HEK293 (cell line): ENCODE results near the gene COQ10A.

Experiments used
- CTCF ChIA-PET: fragments of 350-600 bp; formaldehyde crosslinking; extraction: SDS; loops from one replicate; lab custom pipeline; 2021; ENCODE audit warnings: antibody characterized with exemption; lab: Yijun Ruan, JAX
- POLR2A ChIA-PET: fragments of 300-600 bp; formaldehyde crosslinking; extraction: SDS; loops from one replicate; lab custom pipeline; 2020; ENCODE audit warnings: antibody characterized with exemption, inconsistent platforms; lab: Yijun Ruan, JAX
- H3K27ac ChIP-seq: fragments of 200-500 bp; sonication (Bioruptor generic); 2 replicates; pipeline ENCODE4 v1.5.1; 2014; ENCODE audit warnings: low read depth, low read length, control low read depth, inconsistent platforms; ENCODE audit errors: extremely low read depth
- H3K36me3 ChIP-seq, 2 experiments: fragments of 200-500 bp in 1 of 2; sonication (Bioruptor generic) in 1 of 2; 1 replicate in 1 of 2; 2 replicates in 1 of 2; pipeline ENCODE4 v1.5.1; 2014 to 2017; ENCODE audit warnings: inconsistent platforms in 2 of 2, low read length in 2 of 2; ENCODE audit not compliant: control insufficient read depth in 2 of 2, insufficient read depth in 1 of 2
- H3K4me1 ChIP-seq: fragments of 200-500 bp; sonication (Bioruptor generic); 2 replicates; pipeline ENCODE4 v1.5.1; 2014; ENCODE audit warnings: mild to moderate bottlenecking, low read length, inconsistent platforms; ENCODE audit not compliant: control insufficient read depth, insufficient read depth
- H3K4me3 ChIP-seq: 2 replicates; pipeline ENCODE4 v1.5.1; 2011; ENCODE audit warnings: low read depth, mild to moderate bottlenecking, control low read depth, low read length, moderate library complexity
- H3K9me3 ChIP-seq: fragments of 200-500 bp; sonication (Bioruptor generic); 2 replicates; pipeline ENCODE4 v1.5.1; 2014; ENCODE audit warnings: low read depth, low read length, inconsistent platforms; ENCODE audit not compliant: control insufficient read depth, insufficient read depth
- HIC1 ChIP-seq: fragments of 450-650 bp; formaldehyde crosslinking; IDR thresholded peaks from 2 replicates; pipeline ENCODE4 v1.5.1; 2016; ENCODE audit warnings: missing biosample characterization, missing genetic modification characterization
- IKZF3 ChIP-seq: fragments of 450-650 bp; IDR thresholded peaks from 2 replicates; pipeline ENCODE4 v1.5.0; 2018; ENCODE audit warnings: missing biosample characterization, mild to moderate bottlenecking, missing genetic modification characterization, moderate library complexity
- KLF10 ChIP-seq: fragments of 450-650 bp; IDR thresholded peaks from 2 replicates; pipeline ENCODE4 v1.5.1; 2018; ENCODE audit warnings: missing biosample characterization, mild to moderate bottlenecking, missing genetic modification characterization
- KLF17 ChIP-seq: fragments of 450-650 bp; formaldehyde crosslinking; IDR thresholded peaks from 2 replicates; pipeline ENCODE4 v1.5.1; 2016; ENCODE audit warnings: missing biosample characterization, missing genetic modification characterization
- MEIS1 ChIP-seq: sonication (generic); formaldehyde crosslinking; IDR thresholded peaks from 2 replicates; pipeline ENCODE4 v1.8.1; 2022; ENCODE audit warnings: missing genetic modification reagents, mild to moderate bottlenecking, borderline replicate concordance
- SP3 ChIP-seq: fragments of 450-650 bp; formaldehyde crosslinking; IDR thresholded peaks from 2 replicates; pipeline ENCODE4 v1.5.1; 2016; ENCODE audit warnings: missing biosample characterization, missing genetic modification characterization
- TRIM28 ChIP-seq: IDR thresholded peaks from 2 replicates; pipeline ENCODE4 v1.6.1; 2011; ENCODE audit warnings: low read length, control low read depth, borderline replicate concordance
- YY2 ChIP-seq: fragments of 450-650 bp; formaldehyde crosslinking; IDR thresholded peaks from 2 replicates; pipeline ENCODE4 v1.5.1; 2016; ENCODE audit warnings: missing biosample characterization, missing genetic modification characterization
- ZBTB21 ChIP-seq: fragments of 450-650 bp; formaldehyde crosslinking; IDR thresholded peaks from 2 replicates; pipeline ENCODE4 v1.5.1; 2017; ENCODE audit warnings: missing biosample characterization, missing genetic modification characterization
- ZNF140 ChIP-seq: fragments of 450-650 bp; formaldehyde crosslinking; IDR thresholded peaks from 2 replicates; pipeline ENCODE4 v1.5.1; 2016; ENCODE audit warnings: missing biosample characterization, missing genetic modification characterization
- ZNF175 ChIP-seq: fragments of 450-650 bp; formaldehyde crosslinking; IDR thresholded peaks from 2 replicates; pipeline ENCODE4 v1.5.1; 2016; ENCODE audit warnings: missing biosample characterization, missing genetic modification characterization
- ZNF202 ChIP-seq: fragments of 450-650 bp; formaldehyde crosslinking; IDR thresholded peaks from 2 replicates; pipeline ENCODE4 v1.5.1; 2016; ENCODE audit warnings: missing biosample characterization, missing genetic modification characterization, borderline replicate concordance
- ZNF239 ChIP-seq: fragments of 450-650 bp; formaldehyde crosslinking; IDR thresholded peaks from 2 replicates; pipeline ENCODE4 v1.5.1; 2016; ENCODE audit warnings: missing biosample characterization, missing genetic modification characterization
- ZNF280D ChIP-seq: fragments of 450-650 bp; formaldehyde crosslinking; IDR thresholded peaks from 2 replicates; pipeline ENCODE4 v1.5.1; 2016; ENCODE audit warnings: missing biosample characterization, missing genetic modification characterization
- ZNF335 ChIP-seq: fragments of 450-650 bp; formaldehyde crosslinking; conservative IDR thresholded peaks from 2 replicates; pipeline ENCODE4 v1.5.1; 2016; ENCODE audit warnings: missing biosample characterization, missing genetic modification characterization
- ZNF354C ChIP-seq: fragments of 450-650 bp; formaldehyde crosslinking; IDR thresholded peaks from 2 replicates; pipeline ENCODE4 v1.5.1; 2016; ENCODE audit warnings: missing biosample characterization, missing genetic modification characterization, low read depth, borderline replicate concordance
- ZNF394 ChIP-seq: fragments of 450-650 bp; formaldehyde crosslinking; IDR thresholded peaks from 2 replicates; pipeline ENCODE4 v1.5.1; 2016; ENCODE audit warnings: missing biosample characterization, missing genetic modification characterization, mild to moderate bottlenecking, moderate library complexity, borderline replicate concordance
- ZNF473 ChIP-seq: fragments of 450-650 bp; formaldehyde crosslinking; IDR thresholded peaks from 2 replicates; pipeline ENCODE4 v1.5.1; 2017; ENCODE audit warnings: missing biosample characterization, missing genetic modification characterization
- ZNF558 ChIP-seq: fragments of 450-650 bp; formaldehyde crosslinking; IDR thresholded peaks from 2 replicates; pipeline ENCODE4 v1.5.1; 2016; ENCODE audit warnings: missing biosample characterization, missing genetic modification characterization
- ZNF621 ChIP-seq: fragments of 450-650 bp; formaldehyde crosslinking; IDR thresholded peaks from 2 replicates; pipeline ENCODE4 v1.5.1; 2017; ENCODE audit warnings: missing biosample characterization, missing genetic modification characterization
- ZNF626 ChIP-seq: fragments of 450-650 bp; sonication (Bioruptor Pico); formaldehyde crosslinking; IDR thresholded peaks from 2 replicates; pipeline ENCODE4 v1.5.1; 2018; ENCODE audit warnings: missing biosample characterization, missing genetic modification characterization, inconsistent platforms
- ZNF654 ChIP-seq: fragments of 450-650 bp; formaldehyde crosslinking; IDR thresholded peaks from 2 replicates; pipeline ENCODE4 v1.5.1; 2016; ENCODE audit warnings: low read depth, missing biosample characterization, missing genetic modification characterization
- ZNF701 ChIP-seq: fragments of 450-650 bp; formaldehyde crosslinking; IDR thresholded peaks from 2 replicates; pipeline ENCODE4 v1.5.1; 2016; ENCODE audit warnings: missing biosample characterization, missing genetic modification characterization
- TF ChIP-seq, protein P1 (sequence below): fragments of 450-650 bp; formaldehyde crosslinking; IDR thresholded peaks from 2 replicates; pipeline ENCODE4 v1.5.1; 2016; ENCODE audit warnings: missing biosample characterization, missing genetic modification characterization, low read depth
- TF ChIP-seq, protein P2 (sequence below): fragments of 450-650 bp; formaldehyde crosslinking; IDR thresholded peaks from 2 replicates; pipeline ENCODE4 v1.5.1; 2017; ENCODE audit warnings: missing biosample characterization, missing genetic modification characterization

COQ10A gene

GRCh38 chr12:56278905-56279304 is 12.2 kb downstream of the COQ10A start:
- Histone ChIP-seq H3K4me3 (no peak overlapping the region), H3K9me3 (no peaks in the 10 kb centered on the region), H3K4me1 (no peaks in the 10 kb centered on the region), H3K36me3 (peaks cover 88 to 92% of the 10 kb centered on the region in 2 experiments), H3K27ac (no peak overlapping the region)
- ChIA-PET POLR2A (interaction anchor here (0.7 to 0.8 kb wide), 2 partner anchors 11 to 105 kb away, joined by 3 to 4 read pairs; no protein-coding TSS in a partner anchor), CTCF (interaction anchor here (0.8 to 1.1 kb wide), 2 partner anchors 12 to 21 kb away, joined by 3 to 4 read pairs; partner anchors contain the start of gene ANKRD52)
- no peak for TF ChIP-seq ZNF354C (tag by site-specific recombination)
- TF ChIP-seq ZNF280D (tag by site-specific recombination) = no peak
- TF ChIP-seq YY2 (tag by site-specific recombination) = no peak
- TF ChIP-seq, protein P1, sequence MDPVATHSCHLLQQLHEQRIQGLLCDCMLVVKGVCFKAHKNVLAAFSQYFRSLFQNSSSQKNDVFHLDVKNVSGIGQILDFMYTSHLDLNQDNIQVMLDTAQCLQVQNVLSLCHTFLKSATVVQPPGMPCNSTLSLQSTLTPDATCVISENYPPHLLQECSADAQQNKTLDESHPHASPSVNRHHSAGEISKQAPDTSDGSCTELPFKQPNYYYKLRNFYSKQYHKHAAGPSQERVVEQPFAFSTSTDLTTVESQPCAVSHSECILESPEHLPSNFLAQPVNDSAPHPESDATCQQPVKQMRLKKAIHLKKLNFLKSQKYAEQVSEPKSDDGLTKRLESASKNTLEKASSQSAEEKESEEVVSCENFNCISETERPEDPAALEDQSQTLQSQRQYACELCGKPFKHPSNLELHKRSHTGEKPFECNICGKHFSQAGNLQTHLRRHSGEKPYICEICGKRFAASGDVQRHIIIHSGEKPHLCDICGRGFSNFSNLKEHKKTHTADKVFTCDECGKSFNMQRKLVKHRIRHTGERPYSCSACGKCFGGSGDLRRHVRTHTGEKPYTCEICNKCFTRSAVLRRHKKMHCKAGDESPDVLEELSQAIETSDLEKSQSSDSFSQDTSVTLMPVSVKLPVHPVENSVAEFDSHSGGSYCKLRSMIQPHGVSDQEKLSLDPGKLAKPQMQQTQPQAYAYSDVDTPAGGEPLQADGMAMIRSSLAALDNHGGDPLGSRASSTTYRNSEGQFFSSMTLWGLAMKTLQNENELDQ (tag by site-specific recombination) = no peak
- TF ChIP-seq ZNF394 (tag by site-specific recombination) = no peak
- TF ChIP-seq, protein P2, sequence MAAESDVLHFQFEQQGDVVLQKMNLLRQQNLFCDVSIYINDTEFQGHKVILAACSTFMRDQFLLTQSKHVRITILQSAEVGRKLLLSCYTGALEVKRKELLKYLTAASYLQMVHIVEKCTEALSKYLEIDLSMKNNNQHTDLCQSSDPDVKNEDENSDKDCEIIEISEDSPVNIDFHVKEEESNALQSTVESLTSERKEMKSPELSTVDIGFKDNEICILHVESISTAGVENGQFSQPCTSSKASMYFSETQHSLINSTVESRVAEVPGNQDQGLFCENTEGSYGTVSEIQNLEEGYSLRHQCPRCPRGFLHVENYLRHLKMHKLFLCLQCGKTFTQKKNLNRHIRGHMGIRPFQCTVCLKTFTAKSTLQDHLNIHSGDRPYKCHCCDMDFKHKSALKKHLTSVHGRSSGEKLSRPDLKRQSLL (tag by site-specific recombination) = no peak
- TF ChIP-seq IKZF3 = no peak
- TF ChIP-seq KLF10 = no peak
- no peak for TF ChIP-seq TRIM28
- TF ChIP-seq ZNF335 = no peak
- no peak for TF ChIP-seq ZNF654
- TF ChIP-seq ZNF202 (tag by site-specific recombination) = no peak

- POLR2A ChIA-PET = interaction anchor here (0.9 kb wide), 1 partner anchor 13 kb away, joined by 5 read pairs; the partner anchor contains the start of gene COQ10A
Observed at GRCh38 chr12:56280849-56281248, 14.1 kb downstream of the COQ10A start.

More at GRCh38 chr12:56280849-56281248, 14.1 kb downstream of the COQ10A start:
- no peak overlapping the region for H3K27ac ChIP-seq
- TF ChIP-seq ZNF701 (tag by site-specific recombination) = no peak
- TF ChIP-seq ZNF558 (tag by site-specific recombination) = no peak
- TF ChIP-seq ZNF621 (tag by site-specific recombination) = no peak
- no peak for TF ChIP-seq ZNF473 (tag by site-specific recombination)
- no peak for TF ChIP-seq ZNF239 (tag by site-specific recombination)
- no peak for TF ChIP-seq KLF17 (tag by site-specific recombination)
- TF ChIP-seq ZNF626 (tag by site-specific recombination) = no peak
- no peak for TF ChIP-seq MEIS1 (CRISPR knock-in tag)
- no peak for TF ChIP-seq SP3 (tag by site-specific recombination)
- TF ChIP-seq HIC1 (tag by site-specific recombination) = no peak
- no peak for TF ChIP-seq ZBTB21 (tag by site-specific recombination)
- TF ChIP-seq ZNF140 = no peak
- TF ChIP-seq ZNF175 (tag by site-specific recombination) = no peak
- no peak overlapping the region for H3K4me3 ChIP-seq
- H3K9me3 ChIP-seq = no peaks in the 10 kb centered on the region
- peaks cover 85 to 86% of the 10 kb centered on the region in 2 experiments for H3K36me3 ChIP-seq
- CTCF ChIA-PET = interaction anchor here (1.5 kb wide), 1 partner anchor 22 kb away, joined by 3 read pairs; no protein-coding TSS in a partner anchor
- H3K4me1 ChIP-seq = no peaks in the 10 kb centered on the region
